ENCODE data around the gene MGAM2.
"Not testable (repeated sequence)": the region's sequence is repeated elsewhere in the genome, so short reads cannot be mapped to it uniquely, and the experiment has no call there.

Gene MGAM2

GRCh38 chr7:142111499-142111898 is at the start of gene MGAM2:
MGAM2 (plus strand) TSS chr7:142111718; CDS start chr7:142116874, 5,156 bp downstream.
- no peak for DNase-seq

- DNase-seq = no peak
These were observed 47.7 kb upstream of the MGAM2 start for GRCh38 chr7:142063551-142064442.

GRCh38 chr7:142066536-142066935 is 45.0 kb upstream of the MGAM2 start:
- DNase-seq = no peak

GRCh38 chr7:142077762-142078161 is 33.8 kb upstream of the MGAM2 start:
- DNase-seq = no peak

- no peak for DNase-seq
These were observed 27.9 kb upstream of the MGAM2 start for GRCh38 chr7:142083605-142084004.

GRCh38 chr7:142085428-142085827 is 26.1 kb upstream of the MGAM2 start:
- DNase-seq = no peak

GRCh38 chr7:142088022-142088714 is 23.4 kb upstream of the MGAM2 start:
- no peak for DNase-seq

GRCh38 chr7:142089035-142089434 is 22.5 kb upstream of the MGAM2 start:
- DNase-seq = no peak

GRCh38 chr7:142091961-142092360 is 19.6 kb upstream of the MGAM2 start:
- DNase-seq = no peak

- no peak for DNase-seq
These were observed 16.7 kb upstream of the MGAM2 start for GRCh38 chr7:142094861-142095260.

GRCh38 chr7:142097571-142097970 is 13.9 kb upstream of the MGAM2 start:
- DNase-seq = no peak

GRCh38 chr7:142098004-142098403 is 13.5 kb upstream of the MGAM2 start:
- DNase-seq = no peak

GRCh38 chr7:142099347-142099746 is 12.2 kb upstream of the MGAM2 start:
- not testable (repeated sequence) for DNase-seq

- DNase-seq = no peak
These were observed 10.9 kb upstream of the MGAM2 start for GRCh38 chr7:142100634-142101033.

- not testable (repeated sequence) for DNase-seq
These were observed 9.7 kb upstream of the MGAM2 start for GRCh38 chr7:142101794-142102193.

GRCh38 chr7:142104550-142105527 is 6.7 kb upstream of the MGAM2 start:
- peak; percentile 30 for DNase-seq

- no peak for DNase-seq
These were observed 2.6 kb upstream of the MGAM2 start for GRCh38 chr7:142108728-142109505.

GRCh38 chr7:142110098-142110497 is 1.4 kb upstream of the MGAM2 start:
- no peak for DNase-seq

GRCh38 chr7:142110638-142111037 is 880 bp upstream of the MGAM2 start:
- no peak for DNase-seq

- DNase-seq = no peak
These were observed 568 bp downstream of the MGAM2 start for GRCh38 chr7:142112086-142112485.

GRCh38 chr7:142114207-142114606 is 2.7 kb downstream of the MGAM2 start:
- no peak for DNase-seq

- no peak for DNase-seq
These were observed 9.0 kb downstream of the MGAM2 start for GRCh38 chr7:142120524-142120923.
